NCI-H146 (cell line): ENCODE data around the gene RIPK3.
A peak's percentile ranks its signal among the peaks of the same experiment; 100 is the strongest.
"Not testable (repeated sequence)": the region's sequence is repeated elsewhere in the genome, so short reads cannot be mapped to it uniquely, and the experiment has no call there.

Source experiments
- DNase-seq: peaks from one replicate; lab custom pipeline; 2025; lab: John Stamatoyannopoulos, UW

The RIPK3 gene

DNA sequence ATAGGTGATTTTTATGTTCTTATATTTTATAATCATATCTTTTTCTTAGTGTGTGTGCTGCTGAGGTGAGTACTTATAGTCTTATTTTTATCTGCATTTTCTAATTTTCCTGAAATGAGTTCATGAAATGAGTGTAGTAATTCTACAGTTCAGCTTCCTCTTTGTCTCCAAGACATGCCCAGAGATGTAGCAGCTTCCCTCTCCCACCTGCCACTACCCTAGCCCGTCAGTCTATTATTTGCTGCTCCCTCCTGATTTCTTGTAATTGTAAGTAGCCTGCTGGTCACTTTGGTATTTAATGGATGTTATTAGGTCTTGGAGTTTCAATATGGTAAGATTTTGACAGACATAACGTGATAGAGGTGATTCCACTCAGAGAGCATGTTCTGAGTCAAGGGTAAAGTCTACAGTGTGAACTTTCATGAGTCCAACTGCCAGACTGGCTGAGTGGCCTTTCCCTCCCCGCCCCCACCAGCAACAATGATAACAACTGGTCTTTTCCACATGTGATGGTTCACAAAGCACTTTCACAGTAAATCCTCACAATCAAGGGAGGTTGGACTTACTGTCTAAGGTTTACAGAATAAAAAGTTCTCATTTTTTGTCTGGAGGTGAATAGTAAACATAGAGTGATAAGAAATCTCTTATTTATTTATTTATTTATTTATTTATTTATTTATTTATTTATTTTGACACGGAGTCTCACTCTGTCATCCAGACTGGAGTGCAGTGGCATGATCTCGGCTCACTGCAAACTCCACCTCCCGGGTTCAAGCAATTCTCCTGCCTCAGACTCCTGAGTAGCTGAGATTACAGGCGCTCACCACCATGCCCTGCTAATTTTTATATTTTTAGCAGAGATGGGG lies 4.2 kb upstream of the RIPK3 start:
- no peak for DNase-seq

DNA sequence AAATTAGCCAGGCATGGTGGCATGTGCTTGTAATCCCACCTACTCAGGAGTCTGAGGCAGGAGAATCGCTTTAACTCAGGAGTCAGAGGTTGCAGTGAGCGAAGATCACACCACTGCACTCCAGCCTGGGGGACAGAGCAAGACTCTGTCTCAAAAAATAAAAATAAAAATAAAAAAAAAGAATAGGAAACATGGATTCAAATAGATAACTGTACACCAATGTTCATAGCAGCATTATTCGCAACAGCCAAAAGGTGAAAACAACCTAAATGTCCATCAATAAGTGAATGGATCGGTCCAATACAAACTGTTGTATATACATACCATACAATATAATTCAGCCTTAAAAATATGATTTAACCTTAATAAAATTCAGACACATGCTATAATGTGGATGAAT lies 3.1 kb upstream of the RIPK3 start:
- DNase-seq, result no peak

DNA sequence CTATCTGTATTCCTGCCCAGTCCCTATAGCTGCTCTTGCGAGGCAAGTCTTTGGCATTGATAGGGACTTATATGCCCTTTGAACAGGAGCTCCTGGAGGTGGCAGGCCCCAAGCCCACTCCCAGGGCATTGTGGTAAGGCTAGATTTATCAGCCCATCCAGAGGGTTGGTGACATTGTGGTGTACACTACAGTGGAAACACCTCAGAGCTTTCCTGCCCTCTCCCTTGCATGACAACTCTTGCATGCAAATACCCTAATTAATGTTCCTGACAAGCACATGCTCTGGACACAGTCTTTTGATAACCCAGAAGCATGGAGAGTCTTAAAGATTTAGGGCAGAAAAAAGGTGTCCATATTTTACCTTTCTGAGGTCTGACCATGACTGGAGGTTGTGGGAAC lies 815 bp upstream of the RIPK3 start:
- no peak for DNase-seq

DNA sequence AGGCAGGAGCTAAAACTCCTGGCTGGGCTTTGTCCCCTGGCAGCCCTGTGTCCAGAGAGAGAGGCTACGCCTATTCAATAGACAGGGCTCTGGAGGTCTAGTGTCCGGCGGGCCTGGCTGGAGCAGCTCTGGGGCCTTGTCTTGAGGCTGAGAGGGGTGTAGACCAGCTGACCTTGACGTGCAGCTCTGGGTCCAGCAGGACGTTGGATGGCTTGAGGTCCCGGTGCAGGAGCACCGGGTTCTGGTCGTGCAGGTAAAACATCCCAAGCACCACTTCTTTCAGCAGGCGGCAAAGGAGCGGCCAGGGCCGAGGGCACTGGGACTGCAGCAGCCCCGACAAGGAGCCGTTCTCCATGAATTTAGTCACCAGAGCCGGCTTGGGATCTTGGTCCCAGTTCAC lies 948 bp downstream of the RIPK3 start:
- no peak for DNase-seq

DNA sequence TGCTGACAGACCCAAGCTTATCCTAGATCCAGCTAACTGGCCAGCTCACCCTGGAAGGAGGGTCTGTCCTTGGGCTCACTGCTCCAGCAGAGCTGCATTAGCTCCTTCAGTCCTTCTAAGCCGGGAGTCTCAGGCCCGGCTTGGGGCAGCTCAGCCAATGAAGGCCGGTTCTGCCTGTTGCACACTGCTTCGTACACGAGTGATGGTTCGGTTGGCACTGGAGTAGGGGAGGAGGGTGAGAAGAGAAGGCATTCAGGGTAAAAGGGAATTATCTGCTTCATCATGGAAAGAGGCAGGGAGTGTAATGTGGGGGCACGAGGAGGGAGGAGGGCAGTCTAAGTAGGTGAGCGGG lies 2.0 kb downstream of the RIPK3 start:
- DNase-seq, result no peak

DNA sequence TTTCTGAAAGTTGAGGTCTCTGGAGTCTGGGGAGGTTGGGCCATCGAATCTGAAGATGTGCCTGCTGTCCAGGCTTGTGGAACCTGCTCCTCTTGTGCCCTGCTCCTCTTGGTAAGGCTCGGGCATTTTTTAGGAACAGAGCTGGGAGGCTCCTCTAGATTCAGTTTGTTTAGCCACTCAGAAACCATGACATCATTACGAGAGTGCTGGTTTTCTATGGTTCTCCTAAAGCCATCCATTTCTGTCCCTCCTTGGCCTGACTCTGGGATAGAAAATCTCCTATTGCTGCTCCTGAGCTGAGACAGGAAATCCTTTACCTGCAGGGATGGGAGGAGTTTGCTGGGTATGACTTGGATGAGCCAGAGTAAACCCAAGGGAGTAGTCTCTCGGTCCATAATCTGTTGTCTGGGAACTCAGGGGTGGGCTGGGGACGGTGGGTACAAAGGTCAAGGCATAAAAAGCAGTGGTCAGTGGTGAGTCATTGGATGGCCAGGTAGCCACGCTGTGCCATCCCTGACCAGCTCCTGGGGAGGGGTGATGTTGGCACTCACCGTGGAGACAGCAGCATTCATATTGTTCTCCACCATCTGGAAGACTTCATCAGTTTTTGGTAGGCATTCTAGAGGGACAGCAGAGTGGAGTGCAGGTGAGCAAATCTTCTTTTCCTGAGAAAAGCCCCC lies 2.5 kb downstream of the RIPK3 start:
- no peak for DNase-seq

DNA sequence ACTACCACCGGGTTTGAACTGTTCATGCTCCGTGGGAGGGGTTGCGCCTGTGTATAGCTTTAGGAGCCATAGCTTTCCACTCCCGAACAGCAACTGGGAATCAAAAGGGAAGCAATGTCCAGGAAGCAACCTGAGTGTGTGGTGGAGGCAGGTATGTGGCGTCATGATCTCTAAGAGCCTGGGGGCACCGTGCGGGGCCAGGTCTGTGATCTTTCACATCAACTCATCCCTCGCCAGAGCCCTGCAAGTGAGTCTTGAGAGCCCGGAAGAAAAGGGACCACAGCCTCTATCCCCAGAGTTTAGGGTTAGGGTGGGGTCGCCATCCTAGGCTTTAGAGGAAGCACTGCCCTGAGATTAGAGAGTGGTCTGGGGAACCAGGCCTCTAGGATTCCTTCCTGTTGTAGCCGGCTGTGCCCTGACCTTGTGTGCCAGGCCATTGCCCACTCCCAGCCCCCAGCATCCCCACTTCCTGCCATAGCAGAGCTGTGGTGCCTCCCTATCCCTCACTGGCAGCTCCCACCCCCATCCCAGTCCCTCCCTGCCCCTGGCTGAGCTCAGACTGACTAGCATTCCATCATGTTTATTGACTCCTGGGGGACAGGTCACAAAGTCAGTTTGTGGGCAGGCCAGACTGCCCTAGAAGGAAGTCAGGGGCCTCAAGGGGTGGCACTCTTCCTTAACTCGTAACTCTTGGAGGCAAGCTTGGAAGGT lies 4.2 kb downstream of the RIPK3 start:
- DNase-seq, result no peak

DNA sequence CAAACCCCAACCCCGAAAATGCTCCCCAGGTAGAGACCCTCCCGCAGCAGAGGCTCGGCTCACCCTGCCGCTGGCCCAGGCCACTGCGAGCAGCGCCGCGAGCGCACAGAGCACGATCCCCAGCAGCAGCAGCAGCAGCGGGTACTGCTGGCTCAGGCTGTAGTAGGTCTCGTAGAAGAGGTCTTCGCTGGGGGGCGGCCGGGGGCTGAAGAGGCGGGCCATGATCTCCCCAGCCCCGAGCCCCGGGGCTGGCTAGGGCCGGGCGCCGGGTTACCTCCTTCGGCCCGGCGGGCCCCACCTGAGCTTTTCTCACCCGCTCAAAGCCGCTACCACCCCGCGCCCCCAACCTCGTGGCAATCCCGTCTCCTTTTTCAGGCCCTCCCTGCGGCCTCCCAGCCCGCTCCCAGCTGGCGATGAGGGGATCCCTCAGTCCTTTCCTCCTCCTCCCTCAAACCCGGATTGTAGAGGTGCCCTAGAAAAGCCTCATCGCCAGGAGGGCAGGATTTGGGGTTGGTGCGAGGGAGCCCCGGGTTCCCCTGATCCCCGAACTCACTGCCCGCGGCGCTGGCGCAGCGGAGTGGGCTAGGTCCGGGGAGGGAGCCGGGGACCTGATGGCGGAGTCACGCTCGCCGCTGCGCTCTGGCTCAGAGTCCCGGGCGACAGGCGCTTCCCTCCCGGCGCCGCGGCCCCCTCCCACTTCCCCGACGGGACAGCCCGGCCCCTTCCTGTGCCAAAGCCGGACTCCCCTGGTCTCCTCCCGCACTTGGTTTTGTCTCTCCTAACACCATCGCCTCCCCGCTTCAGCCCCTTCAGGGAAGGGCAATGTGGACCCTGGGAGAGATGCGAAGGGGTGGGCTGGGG lies 5.1 kb downstream of the RIPK3 start, which contains the start of gene ADCY4:
Gene ADCY4 (minus strand): TSS at position 641 of the 861 bp plus-strand sequence. CDS start 419 bp downstream, at position 222.
- no peak for DNase-seq

DNA sequence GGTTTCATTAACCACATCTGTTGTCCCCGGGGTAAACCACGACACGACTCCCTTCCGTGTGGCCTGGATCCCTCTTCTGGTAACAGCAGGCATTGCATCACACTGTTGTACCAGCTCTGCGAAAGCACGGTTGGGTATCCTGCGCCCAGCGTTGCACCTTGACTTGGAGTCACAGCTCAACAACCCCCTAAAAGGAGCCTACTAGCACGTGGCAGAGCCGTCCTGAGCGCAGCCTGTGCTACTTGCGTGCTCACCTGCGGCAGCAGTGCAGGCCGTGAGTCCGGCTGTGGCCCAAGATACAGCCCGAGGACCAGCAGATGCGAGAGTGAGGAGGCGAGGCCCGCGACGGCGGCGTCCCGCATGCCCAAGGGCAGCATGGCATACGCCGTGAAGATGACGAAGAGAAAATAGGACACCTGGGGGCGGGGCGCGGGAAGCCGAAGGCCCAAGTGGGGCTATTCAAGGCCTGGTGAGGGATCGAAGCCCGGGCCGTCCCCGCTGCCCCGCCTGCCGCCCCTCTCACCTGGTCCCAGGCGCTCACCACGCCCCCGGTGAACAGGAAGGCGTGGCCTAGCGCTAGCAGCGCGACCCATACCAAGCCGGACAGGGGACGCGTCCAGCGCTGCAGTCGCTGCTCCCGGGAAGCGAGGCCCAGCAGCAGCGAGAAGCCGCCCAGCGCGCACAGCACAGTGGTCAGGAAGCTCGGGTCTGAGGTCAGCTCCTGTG lies 7.4 kb downstream of the RIPK3 start:
- DNase-seq, result peak; percentile 68

DNA sequence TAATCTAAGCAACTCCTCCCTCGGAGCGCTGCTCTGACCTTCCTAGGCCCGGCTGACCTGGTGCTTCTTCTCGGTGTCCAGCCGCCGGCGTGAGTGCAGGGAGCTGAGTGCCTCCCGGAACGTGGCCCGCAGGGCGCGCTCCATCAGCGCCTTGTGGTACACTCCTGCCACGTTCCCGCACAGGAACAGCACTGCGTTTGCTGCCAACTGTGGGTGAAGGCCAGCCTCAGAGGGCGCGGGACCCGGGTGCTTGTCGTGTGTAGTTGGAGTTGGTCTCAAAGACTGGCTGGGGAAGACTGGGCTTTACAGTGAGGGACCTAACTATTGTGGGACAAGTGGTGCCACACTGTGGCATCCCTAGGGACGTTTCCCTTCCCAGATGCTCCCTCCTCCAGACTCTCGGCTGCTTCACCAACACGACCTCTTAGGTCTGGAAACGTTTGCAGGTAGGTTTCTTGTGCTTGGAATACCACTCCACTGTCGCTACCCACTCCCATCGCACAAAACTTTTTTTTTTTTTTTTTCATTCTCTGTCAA lies 8.0 kb downstream of the RIPK3 start:
- no peak for DNase-seq

DNA sequence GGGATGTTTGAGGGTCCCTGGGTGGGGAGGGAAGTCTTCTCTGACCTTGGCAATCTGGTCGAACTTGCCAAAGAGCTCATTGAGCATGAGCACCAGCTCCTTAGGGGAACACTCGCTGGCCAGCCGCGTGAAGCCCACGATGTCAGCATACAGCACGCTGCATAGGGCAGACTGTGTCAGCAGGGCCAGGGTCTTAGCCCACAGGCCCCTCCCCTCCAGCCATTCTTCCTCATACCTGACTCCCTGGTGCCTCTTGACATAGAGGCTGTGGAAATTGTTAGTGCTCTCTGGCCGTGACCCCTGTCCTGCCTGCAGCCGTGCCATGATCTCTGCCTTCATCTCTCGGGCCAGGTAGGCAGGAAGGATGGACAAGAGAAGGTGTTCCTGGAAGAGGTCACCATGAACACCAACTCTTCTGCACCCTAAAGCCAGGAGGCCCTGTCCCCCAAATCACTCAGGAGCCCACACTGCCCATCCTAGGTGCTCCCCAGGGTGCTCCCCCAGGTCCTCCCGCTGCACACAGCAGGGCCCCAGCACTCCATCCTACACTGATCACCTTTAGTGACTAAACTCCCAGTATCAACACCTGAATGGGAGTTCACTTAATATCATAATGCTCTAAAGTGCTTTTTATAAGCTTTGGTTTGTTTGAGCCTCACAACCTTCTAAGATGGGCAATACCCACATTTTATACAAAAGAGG lies 8.7 kb downstream of the RIPK3 start:
- no peak for DNase-seq

DNA sequence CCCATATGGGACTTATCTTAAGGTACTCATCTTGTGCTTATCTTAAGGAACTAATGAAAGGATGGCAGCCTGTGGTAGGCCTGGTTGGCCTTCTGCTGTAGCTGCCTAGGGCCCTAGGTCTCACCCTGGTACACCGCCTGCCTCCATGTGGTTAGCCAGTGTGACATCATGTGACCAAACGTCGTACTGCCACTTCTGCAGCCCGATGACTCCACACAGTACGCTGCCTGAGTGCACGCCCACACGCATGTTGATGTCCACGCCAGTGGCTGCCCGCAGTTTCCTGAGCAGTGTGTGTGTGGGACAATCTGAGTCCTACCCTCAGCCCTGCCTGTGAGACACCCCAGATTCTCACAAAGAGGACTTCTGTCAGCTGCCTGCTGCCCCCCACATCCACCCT lies 10.1 kb downstream of the RIPK3 start:
- DNase-seq, result no peak

DNA sequence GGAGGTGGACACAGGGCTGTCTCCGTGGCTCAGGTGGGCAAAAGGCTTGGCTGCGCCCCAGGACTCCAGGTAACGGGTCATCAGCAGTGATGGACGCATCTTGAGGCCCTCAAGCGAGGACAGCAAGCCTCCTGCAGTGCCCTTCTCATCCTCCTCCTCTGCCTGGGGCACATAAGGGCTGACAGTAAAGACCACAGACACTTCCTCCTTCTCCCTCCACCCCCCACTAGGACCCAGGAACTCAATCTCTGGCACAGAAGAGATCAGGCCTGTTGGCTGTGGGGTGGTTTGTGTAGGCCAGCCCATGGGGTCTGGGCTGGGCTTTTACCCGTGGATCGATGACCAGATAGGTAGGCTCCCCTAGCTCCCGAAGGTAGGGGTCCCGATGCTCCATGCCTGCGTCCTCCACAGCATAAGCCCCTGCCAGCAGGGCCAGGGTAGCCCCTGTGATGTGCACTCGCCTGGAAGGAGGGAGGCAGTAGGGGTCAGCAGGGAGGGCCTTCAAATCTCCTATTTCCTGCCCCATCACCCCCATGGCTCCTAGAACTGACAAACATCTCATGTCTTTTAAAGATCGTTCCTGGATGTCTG lies 10.6 kb downstream of the RIPK3 start:
- DNase-seq, result no peak

DNA sequence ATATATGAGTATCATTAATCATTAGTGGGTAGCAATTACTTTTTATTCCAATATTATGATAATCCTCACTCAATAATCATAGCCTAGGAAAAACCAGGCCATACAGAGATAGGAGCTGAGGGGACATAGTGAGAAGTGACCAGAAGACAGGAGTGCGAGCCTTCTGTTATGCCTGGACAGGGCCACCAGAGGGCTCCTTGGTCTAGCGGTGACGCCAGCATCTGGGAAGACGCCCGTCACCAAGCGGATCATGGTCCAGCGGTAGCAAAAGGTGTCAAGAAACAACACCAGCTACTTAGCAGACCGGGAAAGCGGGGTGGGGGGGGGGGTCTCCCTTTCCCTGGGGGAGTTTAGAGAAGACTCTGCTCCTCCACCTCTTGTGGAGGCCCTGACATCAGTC lies 11.9 kb downstream of the RIPK3 start:
- DNase-seq, result not testable (repeated sequence)

DNA sequence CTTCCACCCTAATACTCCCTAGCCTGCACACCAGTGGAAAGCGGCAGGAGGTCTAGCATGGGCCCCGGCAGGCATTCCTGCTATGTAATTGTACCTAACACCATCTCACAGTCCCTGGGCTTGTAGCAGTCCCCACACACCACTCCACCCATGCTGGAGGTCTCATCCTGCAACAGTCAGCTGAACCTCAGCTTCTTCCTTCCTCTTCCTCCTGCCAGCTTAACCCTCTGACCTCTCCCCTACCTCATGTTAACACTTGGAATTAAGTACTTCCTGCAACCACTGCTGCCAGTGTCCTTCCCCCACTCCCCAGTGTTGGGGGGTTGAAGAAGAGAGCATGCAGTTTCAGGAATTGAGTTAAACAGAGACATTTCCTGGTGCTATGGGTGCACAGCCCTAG lies 12.5 kb downstream of the RIPK3 start:
- no peak for DNase-seq

DNA sequence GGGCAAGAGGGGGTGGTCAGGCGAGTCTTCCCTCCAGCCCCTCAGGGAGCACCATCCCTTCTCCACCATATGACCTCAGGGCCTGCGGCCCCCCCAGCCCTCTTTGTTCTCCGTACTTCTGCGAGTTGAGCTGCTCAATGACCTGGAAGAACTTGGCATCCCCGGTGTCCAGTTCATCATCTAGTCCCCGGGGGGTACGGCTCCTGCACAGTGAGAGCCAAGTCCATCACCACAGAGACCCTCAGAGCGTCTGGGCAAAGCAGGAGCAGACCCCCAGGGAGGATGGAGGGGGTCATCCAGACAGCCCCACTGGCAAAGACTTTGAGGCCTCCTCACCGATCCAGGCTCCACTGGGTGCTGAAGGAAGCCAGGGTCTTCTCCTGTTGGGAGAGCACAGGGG lies 13.8 kb downstream of the RIPK3 start:
- no peak for DNase-seq

DNA sequence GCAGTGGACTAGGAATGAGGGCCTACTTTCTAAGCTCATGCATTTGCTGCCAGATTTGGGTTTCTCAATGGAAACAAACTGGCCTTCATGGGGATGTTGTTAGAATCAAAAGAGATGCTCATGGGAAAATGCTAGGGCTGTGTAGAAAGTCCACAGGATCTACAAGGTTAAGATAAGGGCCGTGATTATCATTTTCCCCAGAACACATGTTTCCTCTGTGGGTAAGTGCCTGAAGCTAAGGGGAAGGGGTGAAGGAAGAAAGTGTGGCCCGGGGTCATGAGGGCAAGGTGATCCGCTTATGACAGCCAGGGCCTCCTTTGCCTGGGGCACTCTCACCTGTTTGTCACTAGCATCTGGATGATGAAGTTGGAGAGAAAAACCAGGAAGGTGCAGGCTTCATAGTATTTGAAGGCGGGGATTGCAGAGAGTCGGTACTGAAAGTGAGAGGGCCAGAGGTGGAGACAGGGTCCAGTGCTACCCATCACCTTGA lies 14.7 kb downstream of the RIPK3 start:
- no peak for DNase-seq

DNA sequence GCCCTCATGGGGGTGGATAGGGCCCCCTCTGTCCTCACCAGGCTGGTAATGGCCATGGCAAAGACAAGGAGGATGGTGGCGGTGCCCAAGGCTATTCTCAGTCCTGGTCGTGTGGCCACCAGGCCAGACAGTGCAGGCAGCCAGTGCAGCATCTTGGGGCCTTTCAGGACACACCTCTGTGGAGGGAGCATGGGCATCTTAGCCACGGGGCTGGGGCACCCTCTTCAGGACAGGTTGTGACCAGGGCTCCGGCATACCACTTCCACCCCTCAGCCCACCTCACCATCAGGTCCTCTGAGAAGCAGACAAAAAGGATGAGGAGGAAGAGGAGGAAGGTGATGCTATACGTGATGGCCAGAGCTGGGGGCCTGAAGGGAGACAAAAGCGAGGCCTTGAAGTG lies 15.8 kb downstream of the RIPK3 start:
- DNase-seq, result no peak

DNA sequence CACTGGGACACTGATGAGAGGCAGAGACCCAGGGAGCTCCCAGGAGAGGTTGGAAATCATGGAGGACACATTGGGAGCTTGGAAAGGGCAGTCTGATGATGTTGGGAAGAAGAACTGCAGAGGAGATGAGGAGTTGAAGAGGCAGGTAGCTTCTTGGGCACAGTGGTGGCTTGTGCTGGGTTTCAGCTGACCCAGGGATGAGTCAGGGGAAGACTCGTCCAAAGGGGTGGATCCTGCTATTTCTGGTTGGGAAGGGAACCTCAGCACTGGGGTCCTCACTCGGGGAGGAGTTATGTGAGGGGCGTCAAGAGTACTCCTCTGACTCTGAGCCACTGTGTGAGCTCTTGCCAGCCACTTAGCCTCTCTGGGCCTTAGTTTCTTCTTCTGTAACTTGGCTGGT lies 16.4 kb downstream of the RIPK3 start:
- DNase-seq, result no peak

DNA sequence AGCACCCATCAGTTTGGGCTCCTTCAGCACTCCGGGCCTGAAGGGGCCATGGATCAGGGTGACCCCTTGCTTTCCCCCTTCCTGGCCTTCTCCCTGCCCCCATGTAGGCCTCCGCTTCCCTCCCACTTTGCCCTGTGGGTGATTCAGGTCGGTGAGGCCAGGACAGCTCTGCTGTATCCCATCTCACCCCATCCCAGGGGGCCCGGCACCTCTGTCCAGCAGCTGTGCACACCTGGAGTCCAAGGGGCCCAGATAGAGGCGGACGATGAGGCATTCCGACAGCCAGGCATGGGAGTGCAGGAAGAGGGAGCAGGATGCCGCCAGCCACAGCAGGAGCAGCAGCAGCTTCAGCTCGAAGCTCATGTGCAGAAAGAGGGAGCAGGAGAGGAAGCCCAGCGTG lies 17.1 kb downstream of the RIPK3 start:
- DNase-seq, result no peak
